ENCODE data around the gene COX14.

Gene COX14

DNA sequence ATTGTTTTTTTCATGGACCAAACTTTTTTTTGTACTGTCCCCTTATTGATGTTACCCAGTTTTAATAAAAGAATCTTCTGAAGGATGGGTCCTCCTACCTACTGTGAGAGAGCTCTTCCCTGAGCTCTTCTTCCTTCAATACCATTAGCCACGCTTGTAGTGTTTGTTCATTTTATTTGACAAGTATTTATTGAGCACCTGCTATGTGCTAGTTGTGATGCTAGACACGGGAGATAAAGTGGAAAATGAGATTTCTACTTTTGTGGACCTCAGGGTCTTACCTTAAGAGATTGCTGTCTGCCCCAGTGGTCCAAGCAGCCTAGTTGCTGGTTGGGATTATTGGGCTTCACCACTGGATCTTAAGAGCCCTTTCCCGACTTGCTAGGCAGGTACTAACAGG lies 11.5 kb upstream of the COX14 start:
- TF ChIP-seq, protein P1, sequence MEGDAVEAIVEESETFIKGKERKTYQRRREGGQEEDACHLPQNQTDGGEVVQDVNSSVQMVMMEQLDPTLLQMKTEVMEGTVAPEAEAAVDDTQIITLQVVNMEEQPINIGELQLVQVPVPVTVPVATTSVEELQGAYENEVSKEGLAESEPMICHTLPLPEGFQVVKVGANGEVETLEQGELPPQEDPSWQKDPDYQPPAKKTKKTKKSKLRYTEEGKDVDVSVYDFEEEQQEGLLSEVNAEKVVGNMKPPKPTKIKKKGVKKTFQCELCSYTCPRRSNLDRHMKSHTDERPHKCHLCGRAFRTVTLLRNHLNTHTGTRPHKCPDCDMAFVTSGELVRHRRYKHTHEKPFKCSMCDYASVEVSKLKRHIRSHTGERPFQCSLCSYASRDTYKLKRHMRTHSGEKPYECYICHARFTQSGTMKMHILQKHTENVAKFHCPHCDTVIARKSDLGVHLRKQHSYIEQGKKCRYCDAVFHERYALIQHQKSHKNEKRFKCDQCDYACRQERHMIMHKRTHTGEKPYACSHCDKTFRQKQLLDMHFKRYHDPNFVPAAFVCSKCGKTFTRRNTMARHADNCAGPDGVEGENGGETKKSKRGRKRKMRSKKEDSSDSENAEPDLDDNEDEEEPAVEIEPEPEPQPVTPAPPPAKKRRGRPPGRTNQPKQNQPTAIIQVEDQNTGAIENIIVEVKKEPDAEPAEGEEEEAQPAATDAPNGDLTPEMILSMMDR (IDR thresholded peaks at IDR 0.05), result no peak

DNA sequence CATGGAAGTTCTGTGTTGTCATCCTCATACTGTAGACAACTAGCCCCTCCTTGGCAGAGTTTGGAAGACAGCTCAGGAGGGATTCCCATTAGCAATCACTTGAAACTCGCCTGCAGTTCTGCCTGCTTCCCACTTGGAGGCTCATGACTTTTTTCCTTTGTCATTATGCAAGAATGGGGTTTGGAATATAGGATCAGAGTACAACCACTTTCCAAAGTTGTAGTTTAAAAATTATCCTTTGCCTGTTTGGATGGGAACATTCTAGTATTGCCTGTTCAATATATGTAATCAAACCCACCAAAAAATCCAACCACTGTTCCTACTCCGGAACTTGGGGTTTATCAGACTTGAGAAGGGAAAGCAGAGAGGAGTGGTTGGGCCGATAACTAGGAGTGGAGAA lies 10.4 kb upstream of the COX14 start:
- TF ChIP-seq, protein P1 (IDR thresholded peaks at IDR 0.05), result peak; percentile 32

DNA sequence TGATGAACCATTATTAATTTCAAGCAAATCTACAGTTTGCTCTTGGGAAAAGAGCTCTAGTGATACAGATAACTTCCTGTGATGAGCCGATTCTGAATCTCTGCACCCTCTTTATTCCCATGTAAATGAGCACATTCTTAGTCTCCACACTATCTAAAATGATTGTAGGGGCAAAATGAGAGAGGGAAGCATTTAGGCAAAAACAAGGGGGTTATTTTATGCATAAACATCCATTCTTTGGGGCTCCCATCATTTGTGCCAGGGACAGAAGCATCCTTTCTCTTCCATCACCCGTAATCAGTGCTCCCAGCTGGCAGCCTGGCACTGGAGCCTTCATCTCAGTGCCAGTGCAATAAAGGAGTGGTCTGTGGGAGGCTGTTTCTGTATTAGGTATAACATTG lies 9.9 kb upstream of the COX14 start:
- TF ChIP-seq, protein P1 (IDR thresholded peaks at IDR 0.05), result no peak

DNA sequence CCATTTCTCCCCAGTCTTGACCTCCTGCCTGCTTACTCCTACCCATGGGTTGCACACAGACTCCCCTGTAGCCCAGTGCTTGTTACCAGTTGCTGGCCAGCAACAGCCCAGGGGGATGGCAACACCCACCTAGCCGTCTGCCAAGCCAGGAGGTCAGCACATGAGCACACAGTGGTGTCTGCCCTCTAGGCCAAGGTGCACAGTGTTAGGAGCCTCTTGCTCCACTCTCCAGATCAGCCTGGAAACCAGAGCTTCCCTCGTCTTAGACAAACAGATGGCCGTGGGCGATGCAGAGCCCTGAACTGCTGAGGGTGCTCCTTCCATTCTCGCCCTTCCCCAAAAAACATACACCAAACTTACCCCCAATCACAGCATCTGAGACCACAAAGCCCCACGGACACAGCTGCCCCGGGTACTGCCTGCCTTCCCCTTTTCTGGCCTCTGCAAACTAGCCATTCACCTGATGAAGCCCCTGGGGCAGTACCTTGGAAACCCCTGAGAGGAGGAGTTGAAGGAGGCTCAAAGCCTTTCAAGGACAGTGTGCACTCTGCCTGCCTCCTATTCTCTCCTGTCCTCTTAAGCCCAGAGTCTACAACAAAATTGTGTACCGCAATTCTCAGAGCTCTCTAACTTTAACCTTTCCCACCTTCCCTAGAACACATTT lies 9.3 kb upstream of the COX14 start:
- TF ChIP-seq, protein P1 (IDR thresholded peaks at IDR 0.05), result no peak

DNA sequence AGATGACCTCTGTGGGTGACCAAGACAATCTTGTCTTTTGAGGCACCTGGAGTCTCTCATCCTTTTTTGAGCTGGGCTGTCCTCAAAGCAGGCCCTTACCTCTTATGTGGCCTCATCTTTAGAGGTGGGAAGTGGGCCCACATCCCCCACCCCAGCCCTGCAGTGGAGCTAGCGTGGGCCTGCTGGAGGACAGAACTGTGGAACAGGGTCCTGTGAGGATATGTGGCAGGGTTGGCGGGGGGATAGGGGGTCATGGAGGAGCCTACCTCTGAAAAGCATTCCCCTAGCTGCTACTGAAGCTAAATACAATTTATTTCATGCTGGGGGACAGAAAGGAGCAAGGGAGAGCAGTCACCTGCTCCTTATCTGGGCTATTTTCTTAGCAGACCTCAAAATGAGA lies 8.7 kb upstream of the COX14 start:
- TF ChIP-seq, protein P1 (IDR thresholded peaks at IDR 0.05), result no peak

DNA sequence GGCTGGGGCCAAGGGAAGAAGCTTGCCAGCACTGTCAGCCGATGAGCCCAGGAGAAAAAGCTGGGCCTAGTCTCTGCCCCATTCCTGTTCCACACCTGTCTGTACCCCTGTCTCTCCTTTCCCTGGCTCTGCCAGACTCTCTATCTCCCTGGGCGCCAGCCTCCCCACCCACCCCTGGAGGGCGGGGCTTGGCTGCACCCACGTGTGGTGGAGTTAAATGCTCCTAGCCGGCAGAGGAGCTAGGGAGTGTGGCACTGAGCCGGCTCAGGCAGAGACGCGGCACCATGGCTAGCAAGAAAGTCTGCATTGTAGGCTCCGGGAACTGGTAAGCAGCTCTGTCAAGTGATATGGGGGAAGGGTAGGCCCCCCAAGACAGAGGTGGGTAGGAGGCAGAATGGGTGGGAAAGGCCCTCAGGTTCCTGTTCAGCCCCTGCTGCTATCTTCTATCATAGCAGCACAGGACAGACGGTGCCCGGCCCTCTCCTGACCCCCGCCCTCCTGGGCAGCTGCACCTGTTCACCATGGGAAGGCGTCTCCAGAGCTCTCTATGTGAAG lies 8.2 kb upstream of the COX14 start, which contains the start of gene GPD1:
TSS of gene GPD1 (plus strand) at position 242 of the 555 bp plus-strand sequence. CDS start at position 285, 43 bp downstream.
- TF ChIP-seq, protein P1 (IDR thresholded peaks at IDR 0.05), result no peak

DNA sequence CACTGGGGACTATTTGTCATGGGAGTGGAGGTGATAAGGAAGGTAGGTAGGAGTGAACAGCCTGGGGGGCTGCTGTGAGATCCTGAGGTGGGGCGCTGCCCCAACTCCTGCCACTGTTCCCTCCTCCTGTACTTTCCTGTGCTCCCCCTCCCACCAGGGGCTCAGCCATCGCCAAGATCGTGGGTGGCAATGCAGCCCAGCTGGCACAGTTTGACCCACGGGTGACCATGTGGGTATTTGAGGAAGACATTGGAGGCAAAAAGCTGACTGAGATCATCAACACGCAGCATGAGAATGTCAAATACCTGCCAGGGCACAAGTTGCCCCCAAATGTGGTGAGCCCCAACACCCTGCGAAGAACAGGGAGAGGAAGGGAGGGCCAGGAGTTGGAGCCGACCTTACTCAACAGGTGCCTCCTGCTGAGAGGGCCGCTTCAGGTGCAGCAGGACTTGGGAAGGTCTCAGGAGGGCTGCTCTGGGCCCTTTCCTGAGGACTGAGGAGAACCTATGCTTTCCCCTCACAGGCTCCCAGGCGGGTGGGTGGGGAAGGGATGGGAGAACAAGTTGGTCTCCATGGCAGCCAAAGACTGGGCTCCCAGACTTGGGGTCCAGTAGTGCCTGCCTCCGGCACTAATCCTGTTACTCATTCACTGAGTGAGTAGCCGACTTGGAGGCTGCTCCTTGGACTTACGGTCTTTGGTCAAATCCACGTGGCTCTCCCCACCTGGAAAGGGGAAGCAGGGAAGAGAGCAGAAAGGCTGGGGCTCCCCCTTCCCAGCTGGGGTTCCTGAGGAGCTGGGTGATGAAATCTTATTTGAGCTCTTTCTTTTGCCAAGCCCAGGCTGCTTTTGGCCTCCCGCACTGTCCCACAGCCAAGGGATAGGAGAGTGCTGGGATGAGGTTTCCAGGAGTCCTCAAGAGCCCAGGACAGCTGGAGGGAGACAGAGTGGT lies 7.3 kb upstream of the COX14 start:
- TF ChIP-seq, protein P1 (IDR thresholded peaks at IDR 0.05), result no peak
